ENCODE results near the gene PPDPF.
A peak's percentile ranks its signal among the peaks of the same experiment; 100 is the strongest.
"Not testable (repeated sequence)": the region's sequence is repeated elsewhere in the genome, so short reads cannot be mapped to it uniquely, and the experiment has no call there.

The PPDPF gene

GRCh38 chr20:63520504-63520933, at the start of gene PPDPF:
PPDPF (plus strand) TSS chr20:63520765; CDS start chr20:63521309, 544 bp downstream.
- peak; percentile 86 for DNase-seq (ENCODE audit: low spot score)

GRCh38 chr20:63471002-63471716, 49.4 kb upstream of the PPDPF start:
- no peak for DNase-seq (ENCODE audit: low spot score)

- DNase-seq (ENCODE audit: low spot score): no peak
These were observed 48.9 kb upstream of the PPDPF start for GRCh38 chr20:63471717-63471980.

GRCh38 chr20:63471981-63472831, 48.4 kb upstream of the PPDPF start, which contains the start of gene KCNQ2:
KCNQ2 (minus strand) TSS chr20:63472655; CDS start chr20:63472463, 192 bp downstream.
- DNase-seq (ENCODE audit: low spot score): no peak

GRCh38 chr20:63472862-63473390, 47.6 kb upstream of the PPDPF start:
- DNase-seq (ENCODE audit: low spot score): no peak

GRCh38 chr20:63473555-63474449, 46.8 kb upstream of the PPDPF start:
- no peak for DNase-seq (ENCODE audit: low spot score)

- no peak for DNase-seq (ENCODE audit: low spot score)
These were observed 45.4 kb upstream of the PPDPF start for GRCh38 chr20:63475209-63475608.

GRCh38 chr20:63477061-63477616, 43.4 kb upstream of the PPDPF start:
- DNase-seq (ENCODE audit: low spot score): no peak

GRCh38 chr20:63477944-63478343, 42.6 kb upstream of the PPDPF start:
- DNase-seq (ENCODE audit: low spot score): no peak

GRCh38 chr20:63478346-63479302, 41.9 kb upstream of the PPDPF start:
- no peak for DNase-seq (ENCODE audit: low spot score)

- DNase-seq (ENCODE audit: low spot score): not testable (repeated sequence)
These were observed 40.7 kb upstream of the PPDPF start for GRCh38 chr20:63479695-63480419.

GRCh38 chr20:63481503-63481902, 39.1 kb upstream of the PPDPF start:
- no peak for DNase-seq (ENCODE audit: low spot score)

GRCh38 chr20:63482021-63482587, 38.5 kb upstream of the PPDPF start:
- DNase-seq (ENCODE audit: low spot score): no peak

- no peak for DNase-seq (ENCODE audit: low spot score)
These were observed 36.7 kb upstream of the PPDPF start for GRCh38 chr20:63483834-63484233.

- DNase-seq (ENCODE audit: low spot score): no peak
These were observed 36.3 kb upstream of the PPDPF start for GRCh38 chr20:63484236-63484635.

GRCh38 chr20:63484651-63485403, 35.7 kb upstream of the PPDPF start:
- DNase-seq (ENCODE audit: low spot score): no peak

GRCh38 chr20:63486300-63486855, 34.2 kb upstream of the PPDPF start:
- no peak for DNase-seq (ENCODE audit: low spot score)

GRCh38 chr20:63487116-63487764, 33.3 kb upstream of the PPDPF start:
- DNase-seq (ENCODE audit: low spot score): no peak

Data from hematopoietic multipotent progenitor cell treated with erythropoietin and hydrocortisone succinate and interleukin-3 and kit ligand, for 17 days (in vitro differentiated cells).